Skeletal muscle tissue (tissue), 4 donors: ENCODE measurements around the gene C19orf18. TPM values are rescaled to one million over a fixed set of nuclear protein-coding genes. Genes with fewer than 3 reads are reported as not detected.
A peak's percentile ranks its signal among the peaks of the same experiment; 100 is the strongest.

Source experiments
- H3K27ac ChIP-seq: one replicate; pipeline ENCODE4 v1.7.0; 2013; ENCODE audit warnings: mild to moderate bottlenecking, low read depth, low read length, inconsistent platforms
- H3K27me3 ChIP-seq, 3 donors: one replicate each; pipeline ENCODE4 v1.7.0; 2013; ENCODE audit warnings: low read length in 3 of 3; ENCODE audit not compliant: control insufficient read depth in 3 of 3, insufficient read depth in 3 of 3
- H3K36me3 ChIP-seq, 3 donors: one replicate each; pipeline ENCODE4 v1.7.0; 2013; ENCODE audit warnings: low read length in 3 of 3; ENCODE audit not compliant: control insufficient read depth in 3 of 3, insufficient read depth in 3 of 3
- H3K4me1 ChIP-seq, 3 donors: one replicate each; pipeline ENCODE4 v1.7.0; 2013; ENCODE audit warnings: low read length in 3 of 3, mild to moderate bottlenecking in 3 of 3; ENCODE audit not compliant: control insufficient read depth in 3 of 3, insufficient read depth in 3 of 3
- H3K4me3 ChIP-seq, 3 donors: one replicate each; pipeline ENCODE4 v1.7.0; 2013; ENCODE audit warnings: low read length in 3 of 3
- H3K9ac ChIP-seq, 3 donors: one replicate each; pipeline ENCODE4 v1.7.0; 2013; ENCODE audit warnings: low read length in 3 of 3, mild to moderate bottlenecking in 3 of 3, moderate library complexity in 2 of 3, low read depth in 1 of 3
- H3K9me3 ChIP-seq, 3 donors: one replicate each; pipeline ENCODE4 v1.7.0; 2013; ENCODE audit warnings: low read length in 3 of 3; ENCODE audit not compliant: control insufficient read depth in 3 of 3
- total RNA-seq: library from RNA; depleted of rRNA; stranded (reverse); fragments of >200 nt; gene quantifications from one replicate; pipeline ENCODE4 v1.2.3, GENCODE V29; 2014
- donor health status: Osteomylitis.

The C19orf18 gene
- total RNA-seq, 1 donor from 2014 or later = not detected

- H3K4me1 ChIP-seq = no peaks in the 10 kb centered on the region
- H3K4me3 ChIP-seq = no peak overlapping the region
- peaks cover 2 to 4% (median 3%) of the 10 kb centered on the region in 3 donors for H3K36me3 ChIP-seq
- H3K27ac ChIP-seq = no peak overlapping the region
- no peak overlapping the region for H3K9ac ChIP-seq
- H3K27me3 ChIP-seq = no peaks in the 10 kb centered on the region
- H3K9me3 ChIP-seq = peaks cover 14 to 29% (median 16%) of the 10 kb centered on the region in 3 donors
These were observed 19.3 kb downstream of the C19orf18 start for GRCh38 chr19:57954996-57955395.

- peaks cover 5 to 23% (median 18%) of the 10 kb centered on the region in 3 donors for H3K9me3 ChIP-seq
- H3K36me3 ChIP-seq = peaks cover 3 to 7% (median 4%) of the 10 kb centered on the region in 3 donors
- H3K9ac ChIP-seq = no peak overlapping the region
- no peaks in the 10 kb centered on the region for H3K27me3 ChIP-seq
- H3K4me1 ChIP-seq = peaks cover 9 to 15% (median 10%) of the 10 kb centered on the region in 3 donors
- H3K4me3 ChIP-seq = no peak overlapping the region
- H3K27ac ChIP-seq = no peak overlapping the region
These were observed 24.6 kb downstream of the C19orf18 start for GRCh38 chr19:57949702-57950101.

DNA sequence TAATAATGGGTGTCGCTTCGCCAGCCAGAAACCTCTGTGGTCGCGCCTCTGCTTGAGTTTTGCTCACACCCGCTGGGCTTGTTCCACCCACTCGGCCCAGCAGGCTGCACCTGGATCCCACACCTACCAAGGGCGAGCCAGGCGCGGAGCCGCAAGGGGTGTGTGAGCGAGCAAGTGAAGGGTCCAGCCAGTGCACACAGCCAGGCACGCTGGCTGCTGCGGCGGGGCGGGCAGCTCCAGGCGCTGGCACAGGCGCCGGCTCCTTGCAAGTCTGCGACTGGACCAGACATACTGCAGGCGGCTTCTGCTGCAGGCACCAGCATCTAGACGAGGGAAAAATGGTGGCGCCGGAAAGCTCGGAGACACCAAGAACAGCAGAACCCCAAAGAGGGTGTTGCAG is 25.0 kb downstream of the C19orf18 start:
- Histone ChIP-seq H3K4me1 (peaks cover 9 to 15% (median 10%) of the 10 kb centered on the region in 3 donors), H3K4me3 (no peak overlapping the region), H3K27ac (no peak overlapping the region), H3K9ac (no peak overlapping the region), H3K27me3 (no peaks in the 10 kb centered on the region), H3K36me3 (peaks cover 5 to 8% (median 5%) of the 10 kb centered on the region in 3 donors), H3K9me3 (peaks cover 5 to 20% (median 18%) of the 10 kb centered on the region in 3 donors)

- Histone ChIP-seq H3K9me3 (peaks cover 11 to 27% (median 23%) of the 10 kb centered on the region in 3 donors), H3K9ac (peak within 1 kb of the TSS; percentile 88 to 91 (median 90)), H3K4me3 (peak within 1 kb of the TSS; percentile 91 to 97 (median 92)), H3K4me1 (peaks cover 9 to 15% (median 10%) of the 10 kb centered on the region in 3 donors), H3K27ac (peak within 1 kb of the TSS; percentile 85), H3K36me3 (peaks cover 19 to 23% (median 21%) of the 10 kb centered on the region in 3 donors), H3K27me3 (no peaks in the 10 kb centered on the region)
These were observed 26.8 kb downstream of the C19orf18 start, which contains the start of gene ZNF256 for GRCh38 chr19:57947419-57948134. Gene ZNF256 (minus strand): TSS chr19:57947706. CDS start chr19:57947474, 232 bp downstream.

GRCh38 chr19:57947088-57947418 is 27.3 kb downstream of the C19orf18 start:
- Histone ChIP-seq H3K36me3 (peaks cover 24 to 29% (median 27%) of the 10 kb centered on the region in 3 donors), H3K27me3 (no peaks in the 10 kb centered on the region), H3K9me3 (peaks cover 16 to 26% (median 24%) of the 10 kb centered on the region in 3 donors), H3K9ac (peak overlapping the region; percentile 88 to 91 (median 90)), H3K4me1 (peaks cover 9 to 15% (median 10%) of the 10 kb centered on the region in 3 donors), H3K4me3 (peak overlapping the region; percentile 91 to 97 (median 92)), H3K27ac (peak overlapping the region; percentile 85)

- no peaks in the 10 kb centered on the region for H3K27me3 ChIP-seq
- no peak overlapping the region for H3K27ac ChIP-seq
- H3K4me3 ChIP-seq = peak overlapping the region; percentile 91 to 97 (median 92)
- peaks cover 31 to 36% (median 34%) of the 10 kb centered on the region in 3 donors for H3K36me3 ChIP-seq
- H3K9ac ChIP-seq = peak overlapping the region in 1 of 3 donors; percentile 90
- peaks cover 9 to 15% (median 10%) of the 10 kb centered on the region in 3 donors for H3K4me1 ChIP-seq
- peaks cover 23 to 32% (median 31%) of the 10 kb centered on the region in 3 donors for H3K9me3 ChIP-seq
These were observed 28.0 kb downstream of the C19orf18 start for GRCh38 chr19:57946316-57946715.

DNA sequence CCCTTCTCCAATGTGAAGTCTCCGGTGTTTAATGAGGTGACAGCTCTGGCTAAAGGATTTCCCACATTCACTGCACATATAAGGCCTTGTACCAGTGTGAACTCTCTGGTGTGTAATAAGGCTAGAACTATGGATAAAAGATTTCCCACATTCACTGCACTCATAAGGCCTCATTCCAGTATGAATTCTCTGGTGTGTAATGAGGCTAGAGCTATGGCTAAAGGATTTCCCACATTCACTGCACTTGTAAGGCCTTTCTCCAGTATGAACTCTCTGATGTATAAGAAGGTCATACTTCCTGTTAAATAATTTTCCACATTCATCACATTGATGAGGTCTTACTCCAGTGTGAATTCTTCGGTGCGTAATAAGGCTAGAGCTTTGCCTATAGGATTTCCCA is 32.7 kb downstream of the C19orf18 start:
- Histone ChIP-seq H3K27ac (no peak overlapping the region), H3K4me3 (peak overlapping the region in 1 of 3 donors; percentile 11), H3K9me3 (peaks cover 33 to 39% (median 36%) of the 10 kb centered on the region in 3 donors), H3K4me1 (peaks cover 6 to 9% (median 7%) of the 10 kb centered on the region in 3 donors), H3K36me3 (peaks cover 47 to 53% (median 48%) of the 10 kb centered on the region in 3 donors), H3K9ac (no peak overlapping the region), H3K27me3 (no peaks in the 10 kb centered on the region)

GRCh38 chr19:57935731-57936130 is 38.6 kb downstream of the C19orf18 start:
- Histone ChIP-seq H3K9ac (no peak overlapping the region), H3K9me3 (peaks cover 13 to 14% (median 13%) of the 10 kb centered on the region in 3 donors), H3K4me3 (peak overlapping the region in 1 of 3 donors; percentile 78), H3K36me3 (peaks cover 19 to 22% (median 21%) of the 10 kb centered on the region in 3 donors), H3K4me1 (peaks cover 7 to 16% (median 7%) of the 10 kb centered on the region in 3 donors), H3K27ac (no peak overlapping the region), H3K27me3 (no peaks in the 10 kb centered on the region)

- H3K9me3 ChIP-seq = peaks cover 11 to 18% (median 14%) of the 10 kb centered on the region in 3 donors
- peak within 1 kb of the TSS; percentile 78 to 91 (median 86) for H3K4me3 ChIP-seq
- H3K27ac ChIP-seq = peak within 1 kb of the TSS; percentile 46
- peak within 1 kb of the TSS; percentile 80 to 87 (median 84) for H3K9ac ChIP-seq
- peaks cover 7 to 16% (median 7%) of the 10 kb centered on the region in 3 donors for H3K4me1 ChIP-seq
- H3K36me3 ChIP-seq = peaks cover 21 to 24% (median 21%) of the 10 kb centered on the region in 3 donors
- no peaks in the 10 kb centered on the region for H3K27me3 ChIP-seq
These were observed 39.3 kb downstream of the C19orf18 start, which contains the start of gene ZNF418 for GRCh38 chr19:57934820-57935665. Gene ZNF418 (minus strand): TSS chr19:57935402. CDS start chr19:57933822, 1,580 bp downstream.
